GM12892 (cell line): Measurements from ENCODE around the gene TICAM1.
A peak's percentile ranks its signal among the peaks of the same experiment; 100 is the strongest.
"Not testable (repeated sequence)": the region's sequence is repeated elsewhere in the genome, so short reads cannot be mapped to it uniquely, and the experiment has no call there.

Source experiments
- DNase-seq: peaks from one replicate; pipeline ENCODE4 v3.0.0; 2011; ENCODE audit not compliant: insufficient read length
- FAIRE-seq: peaks from 2 replicates; lab custom pipeline; 2011; peaks lifted over from hg19 to GRCh38; lab: Jason Lieb, UNC
- POLR2A ChIP-seq: IDR thresholded peaks from 2 replicates; pipeline ENCODE4 v1.6.1; 2011; ENCODE audit warnings: low read depth, low read length, control low read depth
- POLR2AphosphoS5 ChIP-seq: IDR thresholded peaks from 2 replicates; pipeline ENCODE4 v1.6.1; 2011; ENCODE audit warnings: low read depth, low read length, control low read depth
- TAF1 ChIP-seq: IDR thresholded peaks from 2 replicates; pipeline ENCODE4 v1.6.1; 2011; ENCODE audit warnings: low read depth, mild to moderate bottlenecking, control low read depth, low read length, borderline replicate concordance

Gene TICAM1

DNA sequence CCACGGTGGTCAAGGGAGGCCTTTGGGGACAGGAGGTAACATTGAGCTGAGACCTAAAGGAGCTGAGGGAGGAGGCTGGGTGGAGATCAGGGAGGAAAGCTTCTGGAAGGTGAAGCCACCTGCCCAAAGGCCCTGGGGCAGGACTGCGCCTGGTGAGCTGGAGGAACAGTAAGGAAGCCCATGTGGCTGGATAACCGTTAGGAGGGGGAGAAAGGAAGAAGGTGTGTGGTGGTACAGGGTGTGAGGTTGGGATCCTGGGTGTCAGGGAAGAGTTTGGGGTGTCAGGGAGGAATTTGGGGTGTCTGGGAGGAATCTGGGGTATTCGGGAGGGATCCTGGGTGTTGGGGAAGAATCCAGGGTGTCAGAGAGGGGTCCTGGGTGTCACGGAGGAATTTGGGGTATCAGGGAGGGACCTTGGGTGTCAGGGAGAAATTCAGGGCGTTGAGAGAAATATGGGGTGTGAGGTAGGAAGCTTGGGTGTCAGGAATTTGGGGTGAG is 695 bp downstream of the TICAM1 start:
- FAIRE-seq (peak; percentile 53), DNase-seq (no peak)
- no peak for TF ChIP-seq TAF1
- no peak for TF ChIP-seq POLR2A
- no peak for TF ChIP-seq POLR2AphosphoS5

DNA sequence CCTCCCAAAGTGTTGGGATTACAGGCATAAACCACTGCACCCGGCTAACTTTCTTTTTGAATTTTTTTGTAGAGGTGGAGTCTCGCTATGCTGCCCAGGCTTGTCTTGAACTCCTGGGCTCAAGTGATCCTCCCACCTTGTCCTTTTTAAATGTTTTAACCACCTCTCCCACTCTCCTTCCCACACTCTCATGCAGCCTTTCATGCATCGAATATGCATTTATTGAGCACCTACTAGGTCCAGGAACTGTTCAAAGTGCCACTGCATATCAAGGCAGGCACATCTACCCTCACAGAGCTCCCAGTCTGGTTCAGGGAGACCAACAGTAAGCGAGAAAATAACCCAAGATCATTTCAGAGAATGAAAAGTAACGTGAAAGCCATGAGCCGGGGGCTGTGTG is 1.2 kb downstream of the TICAM1 start:
- FAIRE-seq (no peak), DNase-seq (no peak)
- no peak for TF ChIP-seq POLR2A
- no peak for TF ChIP-seq POLR2AphosphoS5

DNA sequence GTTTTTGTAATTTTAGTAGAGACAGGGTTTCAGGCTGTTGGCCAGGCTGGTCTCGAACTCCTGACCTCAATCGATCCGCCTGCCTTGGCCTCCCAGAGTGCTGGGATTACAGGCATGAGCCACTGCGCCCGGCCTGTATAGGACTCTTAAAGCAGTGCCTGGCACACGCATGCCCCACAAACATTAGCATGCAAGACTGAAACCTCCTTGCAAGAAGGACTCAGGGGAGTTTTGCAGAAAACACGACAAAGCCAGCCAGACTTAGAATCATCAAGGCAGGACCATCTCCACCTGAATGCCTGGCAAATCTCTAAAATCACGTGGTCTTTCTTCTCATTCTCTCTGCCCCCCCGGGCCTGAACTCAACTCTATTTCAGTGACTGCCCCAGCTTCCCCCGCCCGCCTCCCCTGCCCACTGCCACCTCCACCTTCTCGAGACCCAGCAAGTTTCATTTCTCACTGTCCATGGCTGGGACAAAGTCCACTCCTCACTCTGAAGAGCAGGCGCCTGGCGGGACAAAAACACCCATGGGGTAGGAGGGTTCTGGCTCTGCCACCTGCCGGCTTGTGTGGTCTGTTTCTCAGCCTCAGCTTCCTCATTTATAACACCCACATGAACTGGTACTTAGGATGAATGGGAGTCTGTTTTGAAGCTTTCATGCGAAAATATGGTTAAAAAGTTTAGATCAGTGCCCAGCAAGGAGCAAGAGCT is 2.4 kb downstream of the TICAM1 start:
- TF ChIP-seq POLR2AphosphoS5: no peak
- TF ChIP-seq TAF1: peak; percentile 31; the same call in 1 of the 2 replicates
- DNase-seq (peak; percentile 27), FAIRE-seq (peak; percentile 78)

DNA sequence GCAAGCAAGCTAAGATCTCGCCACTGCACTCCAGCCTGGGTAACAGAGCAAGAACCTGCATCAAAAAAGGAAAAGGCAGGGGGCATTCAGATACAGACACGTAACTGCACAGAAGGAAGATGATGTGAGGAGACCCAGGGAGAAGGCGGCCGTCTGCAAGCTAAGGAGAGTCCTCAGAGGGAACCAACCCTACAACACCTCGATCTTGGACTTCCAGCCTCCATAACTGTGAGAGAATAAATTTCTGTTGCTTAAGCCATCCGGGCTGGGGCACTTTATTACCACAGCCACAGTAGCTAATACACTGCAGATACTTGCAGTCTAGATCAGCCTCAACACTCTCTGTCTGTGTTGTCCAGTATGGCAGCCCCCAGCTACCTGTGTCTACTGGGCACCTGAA is 7.9 kb downstream of the TICAM1 start:
- FAIRE-seq (no peak), DNase-seq (no peak)
- TF ChIP-seq POLR2AphosphoS5: no peak
- no peak for TF ChIP-seq TAF1
- no peak for TF ChIP-seq POLR2A

DNA sequence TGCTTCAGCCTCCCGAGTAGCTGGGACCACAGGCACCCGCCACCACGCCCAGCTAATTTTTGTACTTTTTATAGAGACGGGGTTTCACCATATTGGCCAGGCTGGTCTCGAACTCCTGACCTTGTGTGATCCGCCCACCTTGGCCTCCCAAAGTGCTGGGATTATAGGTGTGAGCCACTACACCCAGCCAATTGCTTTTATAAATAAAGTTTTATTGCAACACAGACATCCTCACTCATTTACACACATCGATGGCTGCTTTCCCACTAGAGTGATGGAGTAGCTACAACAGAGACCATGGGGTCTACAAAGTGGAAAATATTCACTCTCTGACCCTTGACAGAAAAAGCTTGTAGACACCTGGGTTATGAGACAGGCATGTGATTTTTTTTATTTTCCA is 9.2 kb downstream of the TICAM1 start:
- not testable (repeated sequence) for FAIRE-seq, DNase-seq

DNA sequence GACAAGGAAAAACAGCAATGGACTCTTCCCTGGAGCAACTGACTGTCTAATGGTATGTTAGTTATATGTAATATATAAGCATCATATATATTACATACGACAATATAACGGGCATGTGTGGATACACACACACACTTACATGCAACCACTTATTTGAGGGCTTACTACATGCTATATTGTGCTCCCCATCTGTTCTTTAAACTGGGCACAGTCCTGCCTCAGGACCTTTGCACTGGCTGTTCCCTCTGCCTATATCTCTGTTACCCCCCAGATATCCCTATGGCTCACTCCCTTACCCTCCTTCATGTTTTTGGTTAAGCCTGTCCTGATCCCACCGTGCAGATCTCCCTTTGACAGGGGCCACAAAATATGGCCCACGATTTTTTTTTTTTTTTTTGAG is 10.2 kb downstream of the TICAM1 start:
- DNase-seq: no peak
- TF ChIP-seq TAF1 (no peak), POLR2A (no peak), POLR2AphosphoS5 (no peak)
- no peak for FAIRE-seq

DNA sequence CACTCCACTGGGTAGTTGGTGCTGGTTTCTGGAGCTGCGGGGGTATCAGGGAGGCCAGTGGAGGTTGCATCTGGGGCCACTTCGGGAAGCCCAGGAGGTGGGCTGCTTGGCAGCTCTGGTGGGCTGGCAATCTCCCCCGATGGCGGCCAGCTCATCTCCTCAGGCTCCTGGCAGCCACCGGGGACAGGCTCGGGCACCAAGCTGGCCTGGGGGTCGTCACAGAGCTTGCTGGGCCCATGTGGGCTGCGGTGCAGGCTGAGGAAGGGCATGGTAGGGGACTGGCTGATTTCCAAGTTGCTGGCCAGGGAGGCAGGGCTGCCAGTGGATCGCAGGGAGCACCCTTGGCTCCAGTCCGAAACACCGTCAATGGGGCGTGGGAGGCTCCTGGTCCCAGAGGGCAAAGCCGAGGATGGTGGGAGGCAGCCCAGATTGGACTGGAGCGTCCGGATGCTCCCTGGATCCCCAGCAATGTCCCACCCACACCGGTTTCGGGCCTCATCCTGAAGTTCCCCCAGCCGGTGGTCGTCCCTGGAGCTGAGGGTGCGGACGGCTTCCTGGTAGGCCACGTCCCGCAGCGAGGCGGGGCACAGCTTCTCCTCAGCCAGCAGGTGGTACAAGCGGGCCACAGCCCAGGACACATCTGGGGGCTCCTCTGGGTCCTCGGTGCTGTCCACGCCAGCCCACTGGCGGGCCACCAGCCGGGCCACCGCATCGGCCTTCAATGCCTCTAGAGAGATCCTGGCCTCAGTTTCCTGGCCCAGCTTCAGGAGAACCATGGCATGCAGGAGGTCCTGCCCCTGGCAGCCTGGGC is 13.8 kb downstream of the TICAM1 start:
- FAIRE-seq (no peak), DNase-seq (no peak)
- TF ChIP-seq POLR2AphosphoS5 (no peak), POLR2A (no peak), TAF1 (no peak)

DNA sequence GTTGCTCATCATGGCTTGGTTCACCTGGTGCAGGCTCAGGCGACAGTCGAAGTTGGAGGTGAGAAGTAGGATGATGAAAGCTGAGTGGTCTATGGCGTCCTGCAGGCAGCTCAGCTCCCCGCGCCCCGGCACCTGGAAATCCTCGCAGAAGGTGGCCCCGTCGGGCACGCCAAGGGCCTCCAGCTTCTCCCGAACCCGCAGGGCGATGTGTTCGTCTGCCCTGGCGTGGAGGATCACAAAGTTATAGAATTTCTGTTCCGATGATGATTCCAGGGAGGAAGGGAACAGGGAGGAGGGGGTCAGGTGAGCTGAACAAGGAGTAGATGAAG is 14.6 kb downstream of the TICAM1 start:
- TF ChIP-seq POLR2A (no peak), POLR2AphosphoS5 (no peak), TAF1 (no peak)
- DNase-seq: no peak
- FAIRE-seq: no peak

DNA sequence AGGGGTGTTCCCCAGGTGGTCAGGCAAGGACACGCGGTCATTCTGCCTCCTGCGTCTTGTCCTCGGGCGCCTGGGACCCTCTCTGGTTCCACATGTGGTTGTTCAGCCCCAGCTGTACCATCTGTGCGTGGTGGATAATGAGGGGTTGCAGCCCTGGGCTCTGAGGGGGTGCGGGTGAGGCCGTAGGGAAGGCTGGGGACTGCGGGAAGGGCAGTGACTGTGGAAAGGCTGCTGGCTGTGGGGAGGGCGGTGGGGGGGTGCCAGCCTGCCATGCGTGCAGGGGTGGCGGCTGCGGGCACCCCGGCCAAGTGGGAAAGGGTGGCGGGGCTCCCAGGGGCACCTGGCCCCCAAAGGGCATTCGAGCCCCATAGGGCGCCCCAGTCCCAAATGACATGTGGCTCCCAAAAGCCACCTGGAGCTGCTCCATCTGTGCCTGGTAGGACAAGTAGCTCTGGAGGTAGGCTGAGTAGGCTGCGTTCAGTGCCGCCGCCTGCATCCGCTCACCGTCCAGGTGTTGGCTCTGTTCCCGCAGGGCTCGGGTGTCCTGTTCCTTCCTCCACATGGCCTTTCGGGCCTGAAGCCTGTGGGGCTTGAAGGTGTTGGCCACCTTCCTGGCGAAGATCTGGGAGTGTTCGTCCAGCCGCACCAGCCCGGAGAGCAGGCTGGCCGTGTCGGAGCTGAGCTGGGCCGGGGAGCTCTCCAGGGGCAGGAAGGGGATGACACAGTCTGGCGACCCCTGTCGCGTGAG is 15.1 kb downstream of the TICAM1 start:
- FAIRE-seq: no peak
- peak; percentile 7; the same call in 1 of the 2 replicates for TF ChIP-seq POLR2A
- no peak for TF ChIP-seq POLR2AphosphoS5

DNA sequence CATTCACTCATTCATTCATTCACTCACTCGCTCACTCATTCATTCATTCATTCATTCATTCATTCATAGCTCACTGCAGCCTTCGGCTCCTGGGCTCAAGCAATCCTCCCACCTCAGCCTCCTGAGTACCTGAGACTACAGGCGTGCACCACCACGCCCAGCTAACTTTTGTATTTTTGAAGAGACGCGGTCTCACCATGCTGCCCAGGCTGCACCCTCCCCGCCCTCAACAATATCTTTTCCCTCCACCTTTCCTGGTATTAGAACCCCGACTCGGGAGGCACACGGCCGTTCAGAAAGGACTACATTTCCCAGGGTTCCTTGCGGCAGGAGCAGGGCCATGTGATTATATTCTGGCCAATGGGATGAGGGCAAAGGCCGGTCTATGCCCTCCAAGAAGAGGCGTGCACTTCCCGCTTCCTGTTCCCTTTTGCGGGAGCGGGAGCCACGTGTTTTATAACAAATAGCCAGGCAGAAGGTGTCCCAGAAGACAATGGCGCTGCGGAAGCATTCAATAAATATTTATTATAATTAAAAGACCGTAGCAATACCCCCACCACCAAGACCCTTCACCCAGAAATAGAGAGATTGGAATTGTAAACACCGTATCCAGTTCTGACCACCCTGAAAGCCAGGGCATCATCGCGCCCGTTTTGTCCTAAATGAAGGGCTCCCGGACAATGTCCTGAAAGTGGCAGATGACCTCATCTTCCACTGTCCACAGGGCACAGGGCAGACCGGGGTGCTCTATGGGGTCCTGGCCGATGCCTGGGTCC is 15.9 kb downstream of the TICAM1 start:
- peak; percentile 85 for FAIRE-seq
- DNase-seq: peak; percentile 85
- TF ChIP-seq TAF1 (no peak), POLR2A (no peak), POLR2AphosphoS5 (no peak)

More for the DNA sequence above, 15.1 kb downstream of the TICAM1 start:
- DNase-seq: no peak

DNA sequence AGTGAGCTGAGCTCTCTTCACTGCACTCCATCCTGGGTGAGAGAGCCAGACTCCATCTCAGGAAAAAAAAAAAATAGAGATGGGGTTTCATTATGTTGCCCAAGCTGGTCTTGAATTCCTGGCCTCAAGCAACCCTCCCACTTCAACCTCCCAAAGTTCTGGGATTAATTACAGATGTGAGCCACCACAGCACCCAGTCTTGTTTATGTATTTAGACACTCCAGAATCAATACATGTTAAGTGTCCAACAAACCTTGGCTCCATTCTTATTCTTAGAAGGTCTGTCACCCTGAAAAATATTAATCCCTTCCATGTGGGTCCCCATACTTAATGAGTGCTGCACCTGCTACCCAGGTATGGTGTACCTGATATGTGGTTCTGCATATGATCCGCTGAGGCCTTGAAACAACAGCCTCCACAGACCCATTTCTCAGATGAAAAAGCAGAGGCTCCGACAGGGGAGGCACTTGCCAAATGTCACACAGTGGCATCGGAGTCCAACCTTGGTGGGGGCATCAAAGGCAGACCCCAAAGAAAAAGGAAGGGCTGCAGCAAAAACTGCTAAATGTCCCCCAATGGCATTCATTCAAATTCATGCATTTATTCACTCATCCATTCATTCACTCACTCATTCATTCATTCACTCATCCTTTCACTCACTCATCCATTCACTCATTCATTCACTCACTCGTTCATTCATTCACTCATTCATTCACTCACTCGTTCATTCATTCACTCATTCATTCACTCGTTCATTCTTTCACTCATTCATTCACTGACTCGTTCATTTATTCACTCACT is 16.7 kb downstream of the TICAM1 start:
- TF ChIP-seq POLR2AphosphoS5 (0 out of 2 replicates have a peak, but pooled peaks have one; percentile 48), TAF1 (no peak), POLR2A (peak; percentile 55)
- DNase-seq: no peak
- FAIRE-seq: peak; percentile 27
